ENCODE measurements around the gene TAF3.
"Not testable (repeated sequence)": the region's sequence is repeated elsewhere in the genome, so short reads cannot be mapped to it uniquely, and the experiment has no call there.

Gene TAF3

DNA sequence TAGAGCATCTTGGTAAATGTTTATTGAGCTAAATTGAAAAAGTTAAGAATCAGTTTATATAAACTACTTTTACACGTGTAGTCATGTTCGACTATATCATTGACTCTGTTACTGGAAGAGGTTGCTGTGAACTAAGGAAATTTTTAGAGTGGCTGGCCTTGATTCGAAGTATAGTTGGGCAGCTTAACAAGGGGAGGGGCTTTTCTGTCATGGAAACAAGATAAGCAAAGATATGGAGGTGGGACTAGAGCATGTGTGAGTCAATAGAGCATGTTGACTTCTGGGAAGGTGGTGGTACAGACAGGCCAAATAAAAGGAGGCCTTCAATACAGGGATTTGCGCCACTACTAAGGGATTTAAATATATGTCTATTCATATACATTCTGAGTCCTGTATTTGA, 22.7 kb upstream of the TAF3 start:
- Histone ChIP-seq H3K4me1 (peaks cover 31% of the 10 kb centered on the region), H3K36me3 (replicated peaks) (peaks cover 46% of the 10 kb centered on the region)
- in situ Hi-C loops (cut with MboI; ENCODE audit: low sequenced_read_pairs), result no loop called here

DNA sequence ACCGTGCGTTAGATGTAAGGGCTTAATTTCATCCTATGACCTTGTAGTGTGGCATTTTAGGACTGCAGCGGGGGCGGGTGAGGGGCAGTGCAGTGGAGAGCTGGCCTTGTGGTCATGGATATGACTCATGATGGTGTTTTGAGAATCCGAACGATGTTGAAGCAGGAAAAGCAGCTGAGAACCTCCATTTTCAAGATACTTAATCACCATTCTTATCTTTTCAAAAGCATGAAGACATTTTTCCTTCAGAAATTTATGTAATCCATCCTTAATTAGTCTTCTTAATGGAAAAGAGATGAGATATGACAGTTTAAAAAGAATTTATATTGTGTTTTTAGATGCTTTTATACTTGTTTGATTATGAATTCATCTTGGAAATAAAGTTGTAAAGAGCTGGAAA, 20.7 kb upstream of the TAF3 start:
- peaks cover 20% of the 10 kb centered on the region for H3K4me1 ChIP-seq
- DNase-seq (ENCODE audit: low spot score in 2 of 2), result no peak
- no peaks in the 10 kb centered on the region for H3K9me3 ChIP-seq
- H3K27me3 ChIP-seq (ENCODE audit: low read depth), result no peaks in the 10 kb centered on the region
- in situ Hi-C loops (cut with MboI; ENCODE audit: low sequenced_read_pairs), result no loop called here
- peaks cover 59% of the 10 kb centered on the region for H3K36me3 ChIP-seq (replicated peaks)
- H3K4me3 ChIP-seq, result no peak overlapping the region

More for the DNA sequence above, 22.7 kb upstream of the TAF3 start:
- no peak overlapping the region for H3K4me3 ChIP-seq
- no peaks in the 10 kb centered on the region for H3K27me3 ChIP-seq (ENCODE audit: low read depth)
- no peaks in the 10 kb centered on the region for H3K9me3 ChIP-seq
- peak; percentile 22 to 26 for DNase-seq (ENCODE audit: low spot score in 2 of 2)

DNA sequence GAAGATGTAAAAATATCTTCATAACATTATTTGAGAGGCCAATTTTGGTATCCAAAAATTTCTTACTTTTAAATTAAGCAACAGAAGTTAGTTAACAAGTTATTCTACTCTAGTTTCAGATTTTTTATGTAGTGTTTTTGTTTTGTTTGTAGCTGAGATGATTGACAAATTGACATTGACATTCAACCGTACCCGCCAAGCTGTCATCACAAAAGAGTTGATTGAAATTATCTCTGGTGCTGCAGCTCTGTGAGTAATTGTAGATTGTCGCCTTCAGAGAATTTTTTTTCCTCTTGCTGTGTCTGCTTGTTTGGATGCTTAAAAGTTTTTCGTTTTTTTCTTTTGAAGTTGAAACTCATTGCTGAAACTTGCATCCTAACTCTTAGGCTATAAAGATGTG, 15.7 kb upstream of the TAF3 start:
- Histone ChIP-seq H3K4me3 (no peak overlapping the region), H3K27me3 (ENCODE audit: low read depth) (no peaks in the 10 kb centered on the region), H3K9me3 (no peaks in the 10 kb centered on the region), H3K36me3 (replicated peaks) (peaks cover 86% of the 10 kb centered on the region), H3K4me1 (no peaks in the 10 kb centered on the region)
- in situ Hi-C loops (cut with MboI; ENCODE audit: low sequenced_read_pairs), result no loop called here
- DNase-seq (ENCODE audit: low spot score in 2 of 2), result no peak

DNA sequence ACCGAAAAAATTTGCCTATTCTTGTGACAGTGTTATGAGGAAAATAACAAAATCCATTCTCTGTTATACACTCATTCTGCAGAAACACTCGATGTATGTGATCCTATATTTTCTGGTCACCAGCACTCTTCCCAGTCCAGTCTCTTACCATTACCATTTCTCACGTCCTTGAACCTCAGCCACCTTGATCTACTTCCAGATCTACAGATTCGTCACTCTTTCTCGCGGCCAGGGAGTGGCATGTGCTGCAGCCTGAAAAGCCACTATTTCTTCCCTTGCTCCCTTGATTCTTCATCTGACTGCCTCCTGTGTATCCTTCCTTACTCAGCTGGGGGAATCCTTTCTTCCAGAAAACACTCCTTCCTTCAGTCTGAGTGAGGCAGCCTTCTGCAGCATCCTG, 14.1 kb upstream of the TAF3 start:
- H3K9me3 ChIP-seq, result no peaks in the 10 kb centered on the region

DNA sequence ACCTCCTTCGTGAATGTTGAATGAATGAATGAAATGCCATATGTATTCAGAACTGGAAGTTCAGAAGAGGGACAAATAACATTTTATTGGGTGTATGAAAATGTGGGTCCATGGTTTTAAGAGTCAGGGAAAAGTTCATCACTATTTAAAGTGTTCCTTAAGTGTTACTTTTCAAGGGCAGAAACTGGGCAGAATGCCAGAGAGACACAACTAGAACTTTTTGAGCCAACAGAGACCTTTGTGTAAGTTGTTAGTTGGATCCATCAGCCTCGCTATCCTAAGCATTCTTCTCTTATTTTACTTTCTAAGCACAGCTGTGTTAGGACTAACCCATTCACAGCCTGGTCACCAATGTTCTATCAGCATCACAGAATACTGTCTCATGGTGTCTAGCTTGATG, 13.6 kb upstream of the TAF3 start:
- DNase-seq (ENCODE audit: low spot score in 2 of 2), result no peak
- Histone ChIP-seq H3K9me3 (no peaks in the 10 kb centered on the region), H3K4me3 (no peak overlapping the region), H3K27me3 (ENCODE audit: low read depth) (no peaks in the 10 kb centered on the region), H3K36me3 (replicated peaks) (peaks cover 73% of the 10 kb centered on the region), H3K4me1 (no peaks in the 10 kb centered on the region)
- in situ Hi-C loops (cut with MboI; ENCODE audit: low sequenced_read_pairs), result no loop called here

More for the DNA sequence above, 14.1 kb upstream of the TAF3 start:
- in situ Hi-C loops (cut with MboI; ENCODE audit: low sequenced_read_pairs), result no loop called here
- H3K4me3 ChIP-seq, result no peak overlapping the region
- no peak for DNase-seq (ENCODE audit: low spot score in 2 of 2)
- H3K36me3 ChIP-seq (replicated peaks), result peaks cover 78% of the 10 kb centered on the region
- H3K4me1 ChIP-seq, result no peaks in the 10 kb centered on the region
- no peaks in the 10 kb centered on the region for H3K27me3 ChIP-seq (ENCODE audit: low read depth)

DNA sequence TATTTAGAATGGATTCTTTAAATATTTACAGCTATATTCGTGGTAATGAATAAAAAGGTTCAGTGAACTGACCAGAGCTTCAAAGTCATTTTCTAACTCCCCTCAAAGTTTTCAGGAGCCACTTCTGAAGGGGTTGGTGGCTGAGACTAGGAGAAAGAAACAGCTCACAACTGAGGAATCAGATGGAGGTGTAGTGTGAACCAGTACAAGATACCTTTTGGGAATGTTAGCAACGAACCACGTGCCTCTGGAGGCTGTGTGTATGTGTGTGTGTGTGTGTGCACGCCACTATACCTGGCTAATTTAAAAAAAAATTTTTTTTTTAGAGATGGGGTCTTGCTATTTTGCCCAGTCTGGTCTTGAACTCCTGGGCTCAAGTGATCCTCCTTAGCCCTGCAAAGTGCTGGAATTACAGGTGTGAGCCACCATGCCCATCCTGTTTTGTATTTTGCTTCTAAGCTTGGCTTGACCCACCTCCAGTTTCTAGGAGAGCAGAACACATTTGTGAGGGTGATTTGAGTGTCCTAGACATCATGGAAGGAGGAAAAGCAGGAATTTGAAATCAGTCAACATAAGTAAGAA, 9.5 kb upstream of the TAF3 start:
- no peak for DNase-seq (ENCODE audit: low spot score in 2 of 2)
- Histone ChIP-seq H3K4me1 (no peaks in the 10 kb centered on the region), H3K4me3 (no peak overlapping the region), H3K9me3 (no peaks in the 10 kb centered on the region), H3K27me3 (ENCODE audit: low read depth) (no peaks in the 10 kb centered on the region), H3K36me3 (replicated peaks) (peaks cover 35% of the 10 kb centered on the region)
- in situ Hi-C loops (cut with MboI; ENCODE audit: low sequenced_read_pairs), result no loop called here

DNA sequence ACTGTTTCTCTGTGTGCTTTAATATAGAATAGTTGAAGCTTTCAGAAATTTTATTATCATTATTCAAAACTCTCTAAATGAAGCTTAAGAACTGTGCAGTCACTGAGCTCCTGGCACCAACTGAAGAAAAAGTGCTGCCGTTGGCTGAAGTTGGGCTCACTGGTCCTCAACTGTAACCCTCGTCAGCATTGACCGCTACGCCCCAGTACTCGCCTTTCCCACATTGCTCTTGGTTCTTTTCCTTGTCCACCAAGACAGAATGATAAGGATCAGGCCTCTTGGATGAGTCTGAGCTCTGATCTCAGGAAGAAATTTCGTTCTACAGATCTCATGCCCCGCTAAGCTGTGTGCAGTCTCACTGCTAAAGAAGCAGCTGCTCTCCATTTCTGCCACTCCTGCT, 7.9 kb upstream of the TAF3 start:
- in situ Hi-C loops (cut with MboI; ENCODE audit: low sequenced_read_pairs), result no loop called here
- no peaks in the 10 kb centered on the region for H3K4me1 ChIP-seq

DNA sequence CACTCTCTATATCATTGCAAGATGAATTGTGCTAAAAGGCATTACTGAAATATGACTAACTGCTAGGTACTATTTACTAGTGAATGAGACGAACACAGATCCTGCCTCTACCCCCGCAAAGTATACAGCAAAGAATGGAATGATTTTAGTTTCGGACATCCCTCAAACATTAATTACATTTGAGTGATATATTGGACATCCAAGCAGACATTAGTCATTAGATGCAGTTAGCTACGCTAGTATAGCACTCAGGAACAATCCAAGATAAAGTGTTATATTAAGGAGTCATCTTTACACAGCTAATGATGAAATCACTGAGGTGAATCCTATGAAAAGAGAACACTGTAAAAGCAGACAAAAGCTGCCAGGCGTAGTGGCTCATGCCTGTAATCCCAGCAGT, 7.3 kb upstream of the TAF3 start:
- Histone ChIP-seq H3K4me1 (no peaks in the 10 kb centered on the region), H3K36me3 (replicated peaks) (peaks cover 17% of the 10 kb centered on the region), H3K9me3 (no peaks in the 10 kb centered on the region), H3K4me3 (no peak overlapping the region), H3K27me3 (ENCODE audit: low read depth) (no peaks in the 10 kb centered on the region)
- no peak for DNase-seq (ENCODE audit: low spot score in 2 of 2)
- in situ Hi-C loops (cut with MboI; ENCODE audit: low sequenced_read_pairs), result no loop called here

More for the DNA sequence above, 7.9 kb upstream of the TAF3 start:
- no peak overlapping the region for H3K4me3 ChIP-seq
- H3K36me3 ChIP-seq (replicated peaks), result peaks cover 20% of the 10 kb centered on the region
- DNase-seq (ENCODE audit: low spot score in 2 of 2), result no peak
- no peaks in the 10 kb centered on the region for H3K27me3 ChIP-seq (ENCODE audit: low read depth)
- no peaks in the 10 kb centered on the region for H3K9me3 ChIP-seq

DNA sequence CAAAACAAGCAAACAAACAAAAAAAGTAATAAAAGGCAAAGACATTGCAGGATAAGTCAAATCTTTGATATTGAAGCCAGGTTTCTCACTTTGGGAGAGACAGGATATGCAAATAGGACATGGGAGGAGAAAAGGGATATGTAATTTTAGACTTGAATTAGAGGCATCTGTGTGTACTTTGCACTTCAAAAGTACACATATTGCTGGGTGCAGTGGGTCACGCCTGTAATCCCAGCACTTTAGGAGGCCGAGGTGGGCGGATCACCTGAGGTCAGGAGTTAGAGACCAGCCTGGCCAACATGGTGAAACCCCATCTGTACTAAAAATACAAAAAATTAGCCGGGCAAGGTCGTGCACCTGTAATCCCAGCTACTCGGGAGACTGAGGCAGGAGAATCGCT, 6.6 kb upstream of the TAF3 start:
- H3K4me1 ChIP-seq; in situ Hi-C loops (cut with MboI; ENCODE audit: low sequenced_read_pairs); DNase-seq (ENCODE audit: low spot score in 2 of 2); H3K4me3 ChIP-seq; H3K27me3 ChIP-seq (ENCODE audit: low read depth); H3K9me3 ChIP-seq: not testable (repeated sequence)
- H3K36me3 ChIP-seq (replicated peaks), result peaks cover 12% of the 10 kb centered on the region

DNA sequence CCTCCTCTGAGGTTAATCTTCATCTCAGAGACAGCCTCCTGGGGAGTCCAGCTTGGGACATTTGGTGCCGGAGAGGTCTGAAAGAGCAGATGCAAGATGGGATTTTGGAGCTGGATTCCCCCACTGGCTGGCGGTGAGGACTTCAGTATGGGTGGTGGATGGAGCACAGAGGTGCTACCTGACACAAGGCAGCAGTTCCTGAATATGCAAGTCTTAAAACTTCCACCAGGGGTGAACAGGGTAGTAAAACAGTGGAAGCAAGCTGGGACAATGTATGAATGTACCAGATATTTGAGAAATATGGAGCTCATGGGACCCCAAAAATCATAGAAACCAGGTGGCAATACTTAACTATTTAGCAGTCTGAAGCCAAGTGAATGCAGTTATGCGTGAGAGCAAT, 4.8 kb upstream of the TAF3 start:
- Histone ChIP-seq H3K4me3 (no peak overlapping the region), H3K4me1 (peaks cover 4% of the 10 kb centered on the region; the same call in 1 of the 2 replicates), H3K27me3 (ENCODE audit: low read depth) (no peaks in the 10 kb centered on the region), H3K36me3 (replicated peaks) (no peaks in the 10 kb centered on the region), H3K9me3 (no peaks in the 10 kb centered on the region)
- in situ Hi-C loops (cut with MboI; ENCODE audit: low sequenced_read_pairs), result no loop called here
- no peak for DNase-seq (ENCODE audit: low spot score in 2 of 2)

DNA sequence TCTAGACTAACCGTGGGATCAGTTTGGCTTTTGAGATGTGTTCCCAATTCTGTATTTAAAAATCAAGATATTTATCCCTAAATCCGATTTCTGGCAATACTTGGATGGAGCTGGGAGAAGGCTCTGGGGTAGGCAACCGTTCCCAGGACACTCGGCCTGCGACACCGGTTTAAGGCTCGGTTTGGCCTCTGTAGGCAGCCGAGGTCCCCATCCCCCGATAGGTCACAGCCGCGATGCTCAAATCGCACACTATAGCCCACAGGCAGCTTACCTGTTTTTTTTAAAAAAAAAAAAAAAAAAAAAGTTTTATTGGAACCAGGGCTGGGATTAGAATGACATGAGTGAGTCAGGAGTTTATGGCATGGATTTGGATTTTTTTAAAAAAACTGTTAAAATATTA, 729 bp upstream of the TAF3 start:
- Histone ChIP-seq H3K4me1 (peaks cover 7% of the 10 kb centered on the region), H3K36me3 (replicated peaks) (no peaks in the 10 kb centered on the region; the same call in 1 of the 2 replicates), H3K4me3 (peak overlapping the region; percentile 99), H3K9me3 (no peaks in the 10 kb centered on the region), H3K27me3 (ENCODE audit: low read depth) (no peaks in the 10 kb centered on the region)
- in situ Hi-C loops (cut with MboI; ENCODE audit: low sequenced_read_pairs), result no loop called here
- no peak for DNase-seq (ENCODE audit: low spot score in 2 of 2)

DNA sequence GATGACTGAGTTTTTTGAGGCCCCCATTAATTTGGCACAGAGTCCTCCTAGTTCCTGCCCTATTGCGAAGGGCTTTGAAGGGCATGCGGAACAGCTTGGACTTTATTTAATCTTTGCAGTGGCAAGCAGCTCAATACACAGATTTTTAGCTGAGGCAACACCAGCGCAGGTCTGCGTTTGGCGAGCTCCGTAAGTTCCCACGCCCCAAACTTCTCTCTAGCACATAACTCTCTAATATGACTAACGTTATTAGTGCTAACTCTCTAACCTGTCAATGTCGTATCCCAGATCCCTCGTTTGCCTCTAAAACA, 366 bp upstream of the TAF3 start:
- in situ Hi-C loops (cut with MboI; ENCODE audit: low sequenced_read_pairs), result no loop called here
- Histone ChIP-seq H3K4me1 (peaks cover 7% of the 10 kb centered on the region), H3K36me3 (replicated peaks) (no peaks in the 10 kb centered on the region; the same call in 1 of the 2 replicates), H3K4me3 (peak overlapping the region; percentile 99), H3K27me3 (ENCODE audit: low read depth) (no peaks in the 10 kb centered on the region), H3K9me3 (no peaks in the 10 kb centered on the region)
- no peak for DNase-seq (ENCODE audit: low spot score in 2 of 2)

DNA sequence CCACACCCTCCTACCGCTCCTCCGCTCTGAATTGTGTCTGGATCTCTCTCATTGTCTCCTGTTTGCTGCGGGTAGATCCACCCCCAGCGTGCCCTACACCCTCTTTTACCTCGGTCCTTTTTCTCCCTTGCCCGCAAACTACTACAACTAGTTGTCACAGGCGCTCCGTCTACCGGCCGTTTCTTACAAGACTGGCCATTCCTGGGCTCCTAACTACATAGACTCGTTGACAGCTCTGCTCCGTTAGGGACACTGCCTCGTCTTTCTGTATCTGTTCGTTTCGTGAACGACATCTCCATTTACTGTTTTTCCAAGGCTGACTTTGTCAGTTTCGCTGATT, 786 bp downstream of the TAF3 start:
- in situ Hi-C loops (cut with MboI; ENCODE audit: low sequenced_read_pairs), result no loop called here
- Histone ChIP-seq H3K27me3 (ENCODE audit: low read depth) (no peaks in the 10 kb centered on the region), H3K4me3 (peak overlapping the region; percentile 99), H3K4me1 (peaks cover 7% of the 10 kb centered on the region), H3K36me3 (replicated peaks) (peaks cover under 1% of the 10 kb centered on the region), H3K9me3 (no peaks in the 10 kb centered on the region)
- peak; percentile 34 to 57 for DNase-seq (ENCODE audit: low spot score in 2 of 2)

DNA sequence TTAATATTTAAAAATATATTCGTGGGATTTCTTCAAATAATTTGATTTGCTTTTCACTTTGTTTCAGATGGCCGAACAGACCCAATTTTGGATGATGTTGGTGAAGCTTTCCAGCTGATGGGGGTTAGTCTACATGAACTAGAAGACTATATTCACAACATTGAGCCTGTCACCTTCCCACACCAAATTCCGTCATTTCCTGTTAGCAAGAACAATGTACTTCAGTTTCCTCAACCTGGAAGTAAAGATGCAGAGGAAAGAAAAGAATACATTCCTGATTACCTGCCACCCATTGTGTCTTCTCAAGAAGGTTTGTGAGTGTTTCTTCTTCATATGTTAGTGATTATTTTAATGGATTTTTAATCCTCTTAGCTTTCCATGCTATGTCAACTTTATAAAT, 5.9 kb downstream of the TAF3 start:
- Histone ChIP-seq H3K4me1 (peaks cover 4% of the 10 kb centered on the region; the same call in 1 of the 2 replicates), H3K4me3 (no peak overlapping the region), H3K36me3 (replicated peaks) (peaks cover 25% of the 10 kb centered on the region), H3K9me3 (no peaks in the 10 kb centered on the region), H3K27me3 (ENCODE audit: low read depth) (no peaks in the 10 kb centered on the region)
- in situ Hi-C loops (cut with MboI; ENCODE audit: low sequenced_read_pairs), result no loop called here
- DNase-seq (ENCODE audit: low spot score in 2 of 2), result no peak

DNA sequence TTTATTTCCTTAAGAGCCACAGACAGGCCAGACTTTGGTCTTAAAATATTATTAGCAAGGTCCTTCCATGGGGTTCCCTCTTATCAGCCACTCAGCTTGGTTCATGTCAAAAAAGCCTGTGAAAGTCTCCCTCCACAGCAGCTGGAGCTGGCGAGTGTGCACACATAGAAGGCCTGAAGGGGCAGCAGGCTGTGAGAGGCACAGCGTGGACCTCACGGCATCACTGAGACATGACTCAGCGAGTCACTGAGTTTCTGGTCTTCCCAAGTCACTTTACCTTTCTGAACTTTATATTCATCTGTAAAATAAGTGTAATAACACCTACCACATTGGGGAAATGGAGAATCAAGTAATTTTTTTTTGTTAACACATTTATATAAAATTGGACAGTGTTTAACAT, 8.7 kb downstream of the TAF3 start:
- no peaks in the 10 kb centered on the region for H3K27me3 ChIP-seq (ENCODE audit: low read depth)
- in situ Hi-C loops (cut with MboI; ENCODE audit: low sequenced_read_pairs), result no loop called here
- peaks cover 25% of the 10 kb centered on the region for H3K36me3 ChIP-seq (replicated peaks)
- H3K4me3 ChIP-seq, result no peak overlapping the region
- no peaks in the 10 kb centered on the region for H3K4me1 ChIP-seq
- H3K9me3 ChIP-seq, result no peaks in the 10 kb centered on the region
- DNase-seq (ENCODE audit: low spot score in 2 of 2), result no peak

All from HAP-1 (cell line).